NB4 (cell line): ENCODE data around the gene MRPL53.

Experiments used
- CTCF ChIP-seq: IDR thresholded peaks from one replicate; pipeline ENCODE4 v1.5.1; 2012; ENCODE audit warnings: low read depth, low read length
- POLR2A ChIP-seq: IDR thresholded peaks from 2 replicates; pipeline ENCODE4 v1.6.1; 2011; ENCODE audit warnings: mild to moderate bottlenecking; ENCODE audit not compliant: insufficient read length; ENCODE audit errors: extremely low read depth

GRCh38 chr2:74497777-74498499, 25.5 kb upstream of the MRPL53 start:
- no peak for TF ChIP-seq POLR2A
- no peak for TF ChIP-seq CTCF
